ENCODE results near the gene PDHA1.

PDHA1 gene

DNA sequence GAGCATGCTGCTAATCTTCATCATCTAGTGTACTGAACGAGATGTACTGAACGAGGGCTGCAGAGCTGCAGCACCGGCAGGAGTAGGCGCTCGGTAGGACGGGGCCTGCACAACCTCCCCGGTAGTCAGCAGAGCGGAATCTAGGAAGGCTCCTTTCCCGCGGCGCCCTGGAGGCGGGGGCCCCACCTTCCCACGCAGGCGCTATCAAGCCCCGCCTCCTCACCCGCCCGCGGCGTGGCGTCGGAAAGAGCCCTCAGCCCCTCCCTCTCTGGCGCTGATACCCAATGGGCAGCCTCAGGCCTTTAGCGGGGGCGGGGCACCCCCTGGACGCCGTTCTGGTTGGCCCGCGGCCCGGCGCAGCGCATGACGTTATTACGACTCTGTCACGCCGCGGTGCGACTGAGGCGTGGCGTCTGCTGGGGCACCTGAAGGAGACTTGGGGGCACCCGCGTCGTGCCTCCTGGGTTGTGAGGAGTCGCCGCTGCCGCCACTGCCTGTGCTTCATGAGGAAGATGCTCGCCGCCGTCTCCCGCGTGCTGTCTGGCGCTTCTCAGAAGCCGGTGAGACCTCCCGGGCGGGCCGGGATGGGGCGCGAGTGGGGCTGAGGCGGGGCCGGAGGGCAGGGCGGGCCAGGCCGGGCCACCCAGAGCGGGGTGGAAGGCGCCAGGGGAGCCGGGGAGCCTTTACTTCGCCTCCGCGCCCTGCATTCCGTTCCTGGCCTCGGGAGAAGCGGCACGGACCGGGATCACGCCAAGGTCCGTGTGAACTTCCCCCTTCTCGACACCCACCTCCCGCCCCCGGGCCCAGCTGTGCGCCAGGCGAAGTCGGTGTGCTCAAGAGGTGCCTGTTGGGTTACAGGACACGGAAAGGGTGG is at the start of gene PDHA1:
TSS of gene PDHA1 (plus strand) at position 393 of the 874 bp plus-strand sequence. CDS start at position 504, 111 bp downstream.
- peak; percentile 86 for TF ChIP-seq POLR2A (IDR thresholded peaks at IDR 0.05; ENCODE audit: low read length)
- no peak for TF ChIP-seq GATA1 (IDR thresholded peaks at IDR 0.05; ENCODE audit: low read depth, low read length)
- peak; percentile 94 to 95 for DNase-seq

GRCh38 chrX:19303256-19303880 is 40.4 kb upstream of the PDHA1 start:
- no peak for TF ChIP-seq POLR2A (IDR thresholded peaks at IDR 0.05; ENCODE audit: low read length)

GRCh38 chrX:19326567-19326966 is 17.2 kb upstream of the PDHA1 start:
- DNase-seq = no peak
- no peak for TF ChIP-seq GATA1 (IDR thresholded peaks at IDR 0.05; ENCODE audit: low read depth, low read length)
- no peak for TF ChIP-seq POLR2A (IDR thresholded peaks at IDR 0.05; ENCODE audit: low read length)

More at GRCh38 chrX:19303256-19303880, 40.4 kb upstream of the PDHA1 start:
- no peak for DNase-seq

DNA sequence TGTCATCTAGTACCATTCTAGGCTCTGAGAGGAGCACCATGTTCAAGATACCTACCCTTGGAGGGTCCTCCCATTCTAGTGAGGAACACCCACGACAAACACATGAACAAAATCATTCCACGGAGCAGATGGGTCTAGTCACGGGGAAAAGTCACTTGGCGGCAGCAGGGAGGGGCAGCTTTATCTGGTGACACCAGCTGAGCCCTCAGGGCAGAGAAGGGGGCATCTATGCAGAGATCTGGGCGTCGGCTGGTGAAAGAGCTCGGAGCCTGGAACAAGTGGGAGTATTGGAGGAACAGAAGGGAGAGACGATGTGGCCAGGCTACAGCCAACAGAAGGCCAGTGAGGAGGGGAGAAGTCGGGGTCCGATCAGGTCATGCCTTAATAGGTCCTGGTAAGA is 11.9 kb upstream of the PDHA1 start:
- DNase-seq = peak; percentile 74 to 84
- TF ChIP-seq GATA1 (IDR thresholded peaks at IDR 0.05; ENCODE audit: low read depth, low read length) (no peak), POLR2A (IDR thresholded peaks at IDR 0.05; ENCODE audit: low read length) (no peak)

- DNase-seq = no peak
- TF ChIP-seq GATA1 (IDR thresholded peaks at IDR 0.05; ENCODE audit: low read depth, low read length) (no peak), POLR2A (IDR thresholded peaks at IDR 0.05; ENCODE audit: low read length) (no peak)
Observed at GRCh38 chrX:19332983-19333382, 10.7 kb upstream of the PDHA1 start.

- DNase-seq = peak; percentile 77 to 80
- TF ChIP-seq POLR2A (IDR thresholded peaks at IDR 0.05; ENCODE audit: low read length) (no peak), GATA1 (IDR thresholded peaks at IDR 0.05; ENCODE audit: low read depth, low read length) (no peak)
Observed at GRCh38 chrX:19334945-19335626, 8.6 kb upstream of the PDHA1 start.

- peak; percentile 0 to 6 for DNase-seq
- TF ChIP-seq GATA1 (IDR thresholded peaks at IDR 0.05; ENCODE audit: low read depth, low read length) = no peak
- no peak for TF ChIP-seq POLR2A (IDR thresholded peaks at IDR 0.05; ENCODE audit: low read length)
Observed at GRCh38 chrX:19342331-19342906, 1.3 kb upstream of the PDHA1 start.

GRCh38 chrX:19343085-19343534 is 617 bp upstream of the PDHA1 start:
- no peak for DNase-seq
- TF ChIP-seq GATA1 (IDR thresholded peaks at IDR 0.05; ENCODE audit: low read depth, low read length) = no peak
- TF ChIP-seq POLR2A (IDR thresholded peaks at IDR 0.05; ENCODE audit: low read length) = no peak

- DNase-seq = peak; percentile 22 to 28
- no peak for TF ChIP-seq GATA1 (IDR thresholded peaks at IDR 0.05; ENCODE audit: low read depth, low read length)
Observed at GRCh38 chrX:19344661-19345060, 934 bp downstream of the PDHA1 start.

DNA sequence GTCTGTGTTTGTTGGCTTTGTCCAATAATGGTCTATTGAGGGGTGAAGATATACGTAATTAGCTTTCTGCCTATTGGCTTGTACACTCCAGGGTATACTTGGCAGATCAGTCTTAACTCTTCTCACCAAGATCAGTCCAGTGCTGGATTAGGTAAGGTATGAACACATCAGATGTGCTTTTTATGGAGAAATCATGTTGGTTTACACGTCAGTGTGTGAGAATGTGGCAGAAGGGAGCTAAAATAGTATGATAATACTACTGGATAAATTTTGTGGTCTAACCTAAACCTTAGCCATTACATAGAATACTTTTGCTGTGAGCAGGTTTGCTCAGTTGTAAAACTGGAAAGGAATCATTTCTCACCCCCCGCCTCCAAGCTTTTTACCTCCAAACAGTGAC is 4.2 kb downstream of the PDHA1 start:
- DNase-seq = no peak
- TF ChIP-seq POLR2A (IDR thresholded peaks at IDR 0.05; ENCODE audit: low read length) = no peak
- no peak for TF ChIP-seq GATA1 (IDR thresholded peaks at IDR 0.05; ENCODE audit: low read depth, low read length)

DNA sequence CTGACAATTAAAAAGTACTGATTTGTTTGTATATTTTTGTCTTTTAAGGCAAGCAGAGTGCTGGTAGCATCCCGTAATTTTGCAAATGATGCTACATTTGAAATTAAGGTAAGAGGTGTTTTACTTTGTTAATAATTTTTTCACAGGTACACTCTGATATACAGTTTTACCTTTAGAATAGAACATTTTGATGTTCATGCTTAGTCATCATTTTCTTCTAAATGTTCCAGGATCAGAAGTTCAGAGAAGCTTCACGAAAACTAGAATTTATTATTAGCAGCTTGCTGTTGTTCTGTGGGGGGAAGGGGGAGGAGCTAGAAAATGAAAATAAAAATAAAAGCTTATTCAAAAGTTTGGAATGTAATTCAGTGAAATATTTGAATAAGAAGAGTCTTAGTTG is 5.5 kb downstream of the PDHA1 start:
- TF ChIP-seq GATA1 (IDR thresholded peaks at IDR 0.05; ENCODE audit: low read depth, low read length) (no peak), POLR2A (IDR thresholded peaks at IDR 0.05; ENCODE audit: low read length) (no peak)

DNA sequence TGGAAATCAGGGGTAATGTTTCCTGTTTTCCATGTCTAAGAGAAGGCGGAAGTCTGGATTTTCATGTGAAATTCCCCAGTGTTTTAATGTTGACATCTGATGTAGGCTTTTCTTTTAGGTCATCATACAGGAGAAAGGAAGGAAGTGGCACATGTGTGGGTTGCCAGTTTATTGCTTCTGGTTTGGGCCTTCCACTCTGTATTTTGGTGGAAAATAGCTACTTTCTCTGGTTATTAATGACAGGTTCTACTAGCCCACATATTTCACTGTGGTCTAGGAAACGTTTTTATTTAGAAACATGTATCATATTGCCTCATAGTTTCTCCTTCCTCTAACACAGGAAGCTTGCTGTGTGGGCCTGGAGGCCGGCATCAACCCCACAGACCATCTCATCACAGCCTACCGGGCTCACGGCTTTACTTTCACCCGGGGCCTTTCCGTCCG is 7.2 kb downstream of the PDHA1 start:
- TF ChIP-seq POLR2A (IDR thresholded peaks at IDR 0.05; ENCODE audit: low read length) (no peak), GATA1 (IDR thresholded peaks at IDR 0.05; ENCODE audit: low read depth, low read length) (no peak)
- DNase-seq = no peak

More for the DNA sequence above, 5.5 kb downstream of the PDHA1 start:
- DNase-seq = no peak

- TF ChIP-seq POLR2A (IDR thresholded peaks at IDR 0.05; ENCODE audit: low read length) (no peak), GATA1 (IDR thresholded peaks at IDR 0.05; ENCODE audit: low read depth, low read length) (no peak)
- no peak for DNase-seq
Observed at GRCh38 chrX:19354625-19355024, 10.9 kb downstream of the PDHA1 start.

GRCh38 chrX:19358521-19358920 is 14.8 kb downstream of the PDHA1 start:
- TF ChIP-seq POLR2A (IDR thresholded peaks at IDR 0.05; ENCODE audit: low read length) = no peak
- no peak for TF ChIP-seq GATA1 (IDR thresholded peaks at IDR 0.05; ENCODE audit: low read depth, low read length)
- no peak for DNase-seq
